Measurements from ENCODE around the gene SNRPA1. TPM values are rescaled to one million over a fixed set of nuclear protein-coding genes. Genes with fewer than 3 reads are reported as not detected.

The SNRPA1 gene
- total and polyA plus RNA-seq, 2 experiments from 2014 or later = 36.6 to 131 TPM

DNA sequence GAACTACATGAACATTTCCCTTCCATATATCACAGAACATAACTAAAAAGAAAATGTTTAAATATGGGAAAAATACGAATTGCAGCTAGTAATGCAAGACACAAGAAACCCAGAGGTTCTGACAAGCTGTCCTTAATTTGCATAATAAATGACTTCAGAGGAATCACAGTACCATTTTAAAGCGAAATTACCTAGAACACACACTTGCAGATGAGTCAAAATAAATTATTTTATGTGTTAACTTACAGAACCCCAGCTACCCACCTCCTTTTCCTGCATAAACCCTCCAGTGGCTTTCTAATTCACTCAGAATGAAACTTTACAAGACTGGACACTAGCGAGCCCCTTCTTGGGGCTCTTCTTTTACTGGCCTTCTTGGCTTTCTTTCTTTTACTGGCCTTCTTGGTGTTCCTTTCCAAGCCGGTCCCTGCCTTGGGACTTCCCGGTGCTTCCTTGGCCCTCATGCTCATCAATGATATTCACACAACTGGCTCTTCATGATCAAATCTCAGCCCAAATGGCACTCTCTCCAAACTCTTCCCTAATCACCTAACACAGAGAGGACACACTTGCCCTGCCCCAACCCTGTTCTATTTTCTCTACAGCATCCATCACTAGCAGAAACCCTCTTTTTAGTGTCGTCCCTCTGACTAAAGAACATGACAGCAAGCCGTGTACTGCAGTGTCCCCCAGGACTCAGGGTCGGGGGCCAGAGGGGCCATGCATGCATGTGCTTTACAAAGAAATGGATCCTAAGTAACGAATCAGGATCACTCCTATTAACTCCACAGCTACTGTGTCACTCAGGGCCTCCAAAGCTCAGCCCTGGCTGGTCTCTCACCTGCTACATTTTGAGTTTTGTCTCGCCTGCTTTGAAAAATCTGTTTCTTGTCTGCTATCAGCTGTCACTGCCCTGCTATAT is 48.0 kb downstream of the SNRPA1 start:
- Histone ChIP-seq H3K9me3 (ENCODE audit: low read depth) (no peaks in the 10 kb centered on the region), H3K4me3 (no peak overlapping the region), H3K27ac (peak overlapping the region; percentile 50), H3K4me1 (ENCODE audit: low read depth) (peaks cover 54% of the 10 kb centered on the region), H3K36me3 (no peaks in the 10 kb centered on the region), H3K27me3 (no peaks in the 10 kb centered on the region)
- TF ChIP-seq, protein P1, sequence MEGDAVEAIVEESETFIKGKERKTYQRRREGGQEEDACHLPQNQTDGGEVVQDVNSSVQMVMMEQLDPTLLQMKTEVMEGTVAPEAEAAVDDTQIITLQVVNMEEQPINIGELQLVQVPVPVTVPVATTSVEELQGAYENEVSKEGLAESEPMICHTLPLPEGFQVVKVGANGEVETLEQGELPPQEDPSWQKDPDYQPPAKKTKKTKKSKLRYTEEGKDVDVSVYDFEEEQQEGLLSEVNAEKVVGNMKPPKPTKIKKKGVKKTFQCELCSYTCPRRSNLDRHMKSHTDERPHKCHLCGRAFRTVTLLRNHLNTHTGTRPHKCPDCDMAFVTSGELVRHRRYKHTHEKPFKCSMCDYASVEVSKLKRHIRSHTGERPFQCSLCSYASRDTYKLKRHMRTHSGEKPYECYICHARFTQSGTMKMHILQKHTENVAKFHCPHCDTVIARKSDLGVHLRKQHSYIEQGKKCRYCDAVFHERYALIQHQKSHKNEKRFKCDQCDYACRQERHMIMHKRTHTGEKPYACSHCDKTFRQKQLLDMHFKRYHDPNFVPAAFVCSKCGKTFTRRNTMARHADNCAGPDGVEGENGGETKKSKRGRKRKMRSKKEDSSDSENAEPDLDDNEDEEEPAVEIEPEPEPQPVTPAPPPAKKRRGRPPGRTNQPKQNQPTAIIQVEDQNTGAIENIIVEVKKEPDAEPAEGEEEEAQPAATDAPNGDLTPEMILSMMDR (IDR thresholded peaks at IDR 0.05; ENCODE audit: low read depth, low read length) = no peak
- DNase-seq (ENCODE audit: low read depth in 1 of 2, low spot score in 1 of 2) = no peak

DNA sequence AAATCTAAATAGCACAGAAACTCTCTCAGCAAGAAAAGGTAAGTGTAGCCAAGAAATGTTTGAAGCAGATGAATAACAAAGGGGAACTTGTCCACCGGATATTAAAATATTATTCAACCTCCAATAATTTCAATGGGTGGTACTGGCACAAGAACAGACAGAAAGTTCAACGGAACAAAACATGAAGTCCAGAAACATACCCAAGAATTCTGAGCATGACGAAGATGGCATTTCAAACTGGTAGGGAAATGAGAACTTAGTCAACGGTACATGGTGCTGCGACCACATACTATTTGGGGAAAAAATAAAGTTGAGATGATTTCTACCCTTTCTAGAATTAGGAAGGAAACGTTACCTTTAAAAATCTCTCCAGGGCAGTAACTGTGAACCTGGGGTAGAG is 48.7 kb downstream of the SNRPA1 start:
- Histone ChIP-seq H3K27me3 (no peaks in the 10 kb centered on the region), H3K36me3 (no peaks in the 10 kb centered on the region), H3K4me1 (ENCODE audit: low read depth) (peaks cover 54% of the 10 kb centered on the region), H3K9me3 (ENCODE audit: low read depth) (no peaks in the 10 kb centered on the region), H3K27ac (no peak overlapping the region), H3K4me3 (no peak overlapping the region)
- DNase-seq (ENCODE audit: low read depth in 1 of 2, low spot score in 1 of 2) = no peak
- TF ChIP-seq, protein P1 (IDR thresholded peaks at IDR 0.05; ENCODE audit: low read depth, low read length) = no peak

DNA sequence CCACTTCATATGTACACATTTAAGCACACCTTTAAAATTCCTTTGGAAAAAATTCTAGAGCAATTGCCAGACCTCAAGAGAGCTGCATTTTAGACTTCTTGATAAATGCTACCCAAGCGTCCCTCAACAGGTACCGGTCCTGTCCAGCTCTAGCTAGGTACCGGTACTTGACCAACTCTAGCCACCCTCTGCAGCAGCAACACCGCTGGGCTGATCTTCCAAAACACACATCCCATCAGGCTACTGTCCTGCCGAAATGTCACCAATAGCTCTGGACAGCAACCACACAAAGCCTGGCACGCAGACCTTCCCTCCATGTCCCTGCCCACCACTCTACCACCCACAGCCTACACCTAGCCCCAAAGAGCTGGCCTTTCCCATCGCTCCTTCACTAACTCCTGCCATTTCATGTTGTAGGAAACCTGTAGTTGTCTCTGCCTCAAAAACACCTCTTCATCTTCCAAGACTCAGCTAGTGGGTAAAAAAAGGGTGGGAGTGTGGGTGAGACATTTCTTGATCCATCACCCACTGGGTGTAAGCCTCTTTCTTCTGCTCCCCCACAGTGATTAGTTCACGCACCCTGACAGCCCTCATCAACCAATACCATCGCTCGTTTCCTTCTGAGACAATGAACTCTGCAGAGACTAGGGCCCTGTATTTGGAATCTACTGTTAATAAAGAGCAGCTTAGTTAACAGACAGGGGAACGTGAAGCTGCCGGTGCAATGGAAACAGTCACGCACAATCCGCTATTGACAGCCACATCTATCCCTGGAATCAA is 50.0 kb downstream of the SNRPA1 start:
- peaks cover 59% of the 10 kb centered on the region for H3K4me1 ChIP-seq (ENCODE audit: low read depth)
- H3K27ac ChIP-seq = no peak overlapping the region

DNA sequence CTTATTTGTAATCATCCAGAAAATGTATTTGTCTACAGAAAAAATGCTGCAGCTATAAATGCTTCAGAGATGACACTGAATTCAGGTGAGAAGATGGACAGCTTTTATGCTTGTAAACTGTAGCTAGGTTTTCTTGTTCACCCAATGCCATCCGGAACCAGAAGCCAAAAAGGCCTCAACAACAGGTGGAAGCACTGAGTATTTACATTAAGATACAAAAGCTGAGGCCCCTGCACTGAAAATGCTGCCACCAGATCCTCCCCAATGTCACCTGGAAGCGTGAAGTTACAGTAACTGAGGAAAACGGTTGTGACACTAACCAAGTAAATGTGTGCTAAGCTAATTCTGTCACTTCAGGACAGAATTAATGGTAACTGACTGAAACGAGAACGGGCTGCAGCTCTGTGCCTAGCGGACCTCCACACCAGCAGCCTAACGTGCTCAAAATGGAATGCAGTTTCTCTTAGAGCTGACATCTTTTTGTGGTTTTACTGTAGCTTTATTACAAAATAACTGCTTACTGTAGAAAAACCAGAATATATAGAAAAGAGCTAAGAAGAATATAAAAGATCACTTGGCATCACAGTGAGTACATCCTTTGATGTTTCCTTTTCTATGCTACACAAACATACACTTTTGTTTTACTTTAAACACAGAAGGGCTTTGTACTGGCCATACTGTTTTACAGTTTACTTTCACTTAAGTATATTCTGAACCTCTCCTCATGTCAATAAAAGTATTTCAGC is 50.8 kb downstream of the SNRPA1 start:
- TF ChIP-seq, protein P1 (IDR thresholded peaks at IDR 0.05; ENCODE audit: low read depth, low read length) = no peak
- no peaks in the 10 kb centered on the region for H3K36me3 ChIP-seq
- H3K27ac ChIP-seq = peak overlapping the region; percentile 39
- peaks cover 54% of the 10 kb centered on the region for H3K4me1 ChIP-seq (ENCODE audit: low read depth)
- DNase-seq (ENCODE audit: low read depth in 1 of 2, low spot score in 1 of 2) = no peak
- H3K27me3 ChIP-seq = no peaks in the 10 kb centered on the region
- no peak overlapping the region for H3K4me3 ChIP-seq
- H3K9me3 ChIP-seq (ENCODE audit: low read depth) = no peaks in the 10 kb centered on the region

More for the DNA sequence above, 50.0 kb downstream of the SNRPA1 start:
- no peak for DNase-seq (ENCODE audit: low read depth in 1 of 2, low spot score in 1 of 2)
- no peak overlapping the region for H3K4me3 ChIP-seq
- TF ChIP-seq, protein P1 (IDR thresholded peaks at IDR 0.05; ENCODE audit: low read depth, low read length) = no peak
- H3K9me3 ChIP-seq (ENCODE audit: low read depth) = no peaks in the 10 kb centered on the region
- no peaks in the 10 kb centered on the region for H3K27me3 ChIP-seq
- H3K36me3 ChIP-seq = no peaks in the 10 kb centered on the region

DNA sequence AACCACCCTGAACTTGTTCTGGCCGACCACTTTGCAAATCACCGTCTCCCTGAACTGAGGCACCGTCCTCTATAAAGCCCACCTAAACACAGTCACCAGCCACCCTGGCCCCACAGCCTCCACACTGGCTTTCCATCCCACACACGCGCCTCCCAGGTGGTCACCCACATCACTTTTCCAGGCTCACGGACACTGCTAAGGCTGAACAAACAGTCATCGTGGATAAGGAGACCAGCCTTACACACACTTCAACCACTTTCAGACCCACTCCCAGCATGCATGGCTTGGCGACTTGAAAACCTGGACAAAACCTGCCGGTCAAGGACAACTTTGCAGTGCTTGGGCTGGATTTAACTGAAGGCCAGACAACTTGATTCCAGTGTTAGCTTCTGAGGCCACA is 51.6 kb downstream of the SNRPA1 start:
- no peaks in the 10 kb centered on the region for H3K9me3 ChIP-seq (ENCODE audit: low read depth)
- no peaks in the 10 kb centered on the region for H3K36me3 ChIP-seq
- H3K27me3 ChIP-seq = no peaks in the 10 kb centered on the region
- H3K4me1 ChIP-seq (ENCODE audit: low read depth) = peaks cover 57% of the 10 kb centered on the region
- no peak for DNase-seq (ENCODE audit: low read depth in 1 of 2, low spot score in 1 of 2)
- no peak overlapping the region for H3K4me3 ChIP-seq
- TF ChIP-seq, protein P1 (IDR thresholded peaks at IDR 0.05; ENCODE audit: low read depth, low read length) = no peak
- H3K27ac ChIP-seq = peak overlapping the region; percentile 39
